Muscle of leg (tissue), 16 donors: ENCODE results near the gene SHLD2. TPM values are rescaled to one million over a fixed set of nuclear protein-coding genes. Genes with fewer than 3 reads are reported as not detected.

Source experiments
- DNase-seq: peaks from one replicate; pipeline ENCODE4 v3.0.0; 2013
- H3K27ac ChIP-seq: one replicate; pipeline ENCODE4 v1.5.1; 2013; ENCODE audit warnings: mild to moderate bottlenecking, low read length, control low read depth
- H3K27me3 ChIP-seq: one replicate; pipeline ENCODE4 v1.6.1; 2013; ENCODE audit warnings: low read length; ENCODE audit not compliant: control insufficient read depth, insufficient read depth
- H3K36me3 ChIP-seq: one replicate; pipeline ENCODE4 v1.6.1; 2013; ENCODE audit warnings: low read length; ENCODE audit not compliant: control insufficient read depth, insufficient read depth
- H3K4me1 ChIP-seq: one replicate; pipeline ENCODE4 v1.6.1; 2013; ENCODE audit warnings: low read length; ENCODE audit not compliant: control insufficient read depth, insufficient read depth
- H3K4me3 ChIP-seq: one replicate; pipeline ENCODE4 v1.5.1; 2013; ENCODE audit warnings: low read length, control low read depth
- H3K9me3 ChIP-seq: replicated peaks from 2 replicates; pipeline ENCODE4 v1.6.1; 2013; ENCODE audit warnings: low read depth, low read length; ENCODE audit not compliant: control insufficient read depth
- WGBS: methylation state at CpG from one replicate; pipeline ENCODE4 v1.1.5; 2013; ENCODE audit warnings: missing lambda C conversion rate; ENCODE audit not compliant: insufficient coverage; 5-methylcytosine and 5-hydroxymethylcytosine counted together
- long read RNA-seq, 11 donors: transcript quantifications; one replicate each; lab custom pipeline, GENCODE V29; 2026
- polyA plus RNA-seq, 8 donors: library from polyadenylated mRNA; unstranded; fragments of 120-200 nt; gene quantifications; one replicate each; pipeline versions ENCODE4 v1.2.1 to v1.2.3, GENCODE V29; 2013; ENCODE audit warnings: inconsistent platforms in 1 of 8, low replicate concordance in 1 of 8; ENCODE audit not compliant: insufficient read length in 8 of 8, insufficient read depth in 1 of 8
- total RNA-seq: library from RNA; stranded (reverse); fragments of 120-200 nt; gene quantifications from one replicate; pipeline ENCODE4 v1.2.4, GENCODE V29; 2013

SHLD2 gene
- 30.9 TPM for total RNA-seq
- polyA plus RNA-seq: 10 to 100 TPM; 17.0 to 25.7 (median 22.0) TPM
- long read RNA-seq, donor 1: 0 reads
- long read RNA-seq, donor 2, partial matches to known transcripts: 0 of 1 reads
- long read RNA-seq, donor 2, other reads (novel, unspliced or antisense): 0 of 1 reads
- long read RNA-seq, donor 3, partial matches to known transcripts: 0 of 2 reads
- long read RNA-seq, donor 3, other reads (novel, unspliced or antisense): 0 of 2 reads
- long read RNA-seq, donor 4: 0 reads
- long read RNA-seq, donor 5, partial matches to known transcripts: 7 of 11 reads
- long read RNA-seq, donor 5, other reads (novel, unspliced or antisense): 0 of 11 reads
- long read RNA-seq, donor 6, partial matches to known transcripts: 7 of 11 reads
- long read RNA-seq, donor 6, other reads (novel, unspliced or antisense): 0 of 11 reads
- long read RNA-seq, donor 7, partial matches to known transcripts: 5 of 10 reads
- long read RNA-seq, donor 7, other reads (novel, unspliced or antisense): 0 of 10 reads
- long read RNA-seq, donor 8, partial matches to known transcripts: 0 of 4 reads
- long read RNA-seq, donor 8, other reads (novel, unspliced or antisense): 0 of 4 reads
- long read RNA-seq, donor 9: 0 reads
- long read RNA-seq, donor 10, partial matches to known transcripts: 6 of 9 reads
- long read RNA-seq, donor 10, other reads (novel, unspliced or antisense): 0 of 9 reads
- long read RNA-seq, donor 11: 0 reads

- Histone ChIP-seq H3K36me3 (peaks cover 4% of the 10 kb centered on the region), H3K27ac (peak within 1 kb of the TSS; percentile 94), H3K4me3 (peak within 1 kb of the TSS; percentile 77), H3K9me3 (no peaks in the 10 kb centered on the region), H3K27me3 (no peaks in the 10 kb centered on the region), H3K4me1 (peaks cover 16% of the 10 kb centered on the region)
- peak; percentile 96 for DNase-seq
- WGBS: under 1% methylated on average over 69 of the region's 111 CpGs
These were observed at the start of gene SHLD2, which contains the start of gene GLUD1 for GRCh38 chr10:87094373-87095235. Gene SHLD2 (plus strand): TSS chr10:87095206. CDS start chr10:87151355, 56,149 bp downstream. Gene GLUD1 (minus strand): TSS chr10:87094843. CDS start chr10:87094769, 74 bp downstream.

GRCh38 chr10:87045434-87045938, 49.5 kb upstream of the SHLD2 start:
- Histone ChIP-seq H3K9me3 (no peaks in the 10 kb centered on the region), H3K4me3 (no peak overlapping the region), H3K27me3 (no peaks in the 10 kb centered on the region), H3K4me1 (no peaks in the 10 kb centered on the region), H3K36me3 (peaks cover 19% of the 10 kb centered on the region), H3K27ac (no peak overlapping the region)
- DNase-seq: no peak
- WGBS: no CpG with 5 or more reads among the region's 6 CpGs

- Histone ChIP-seq H3K4me3 (no peak overlapping the region), H3K36me3 (peaks cover 53% of the 10 kb centered on the region), H3K27me3 (no peaks in the 10 kb centered on the region), H3K27ac (no peak overlapping the region), H3K4me1 (no peaks in the 10 kb centered on the region), H3K9me3 (no peaks in the 10 kb centered on the region)
- peak; percentile 80 for DNase-seq
- WGBS: 87% methylated on average over 3 of the region's 3 CpGs
These were observed 41.9 kb upstream of the SHLD2 start for GRCh38 chr10:87053111-87053510.

- H3K4me3 ChIP-seq: no peak overlapping the region
- no peak for DNase-seq
- H3K4me1 ChIP-seq: no peaks in the 10 kb centered on the region
- no CpG with 5 or more reads among the region's 7 CpGs for WGBS
- peaks cover 49% of the 10 kb centered on the region for H3K36me3 ChIP-seq
- H3K9me3 ChIP-seq: no peaks in the 10 kb centered on the region
- H3K27me3 ChIP-seq: no peaks in the 10 kb centered on the region
- H3K27ac ChIP-seq: no peak overlapping the region
These were observed 41.3 kb upstream of the SHLD2 start for GRCh38 chr10:87053577-87054181.

- H3K27ac ChIP-seq: peak overlapping the region; percentile 1
- WGBS: 74% methylated on average over 7 of the region's 7 CpGs
These were observed 40.4 kb upstream of the SHLD2 start for GRCh38 chr10:87054373-87055295.

GRCh38 chr10:87058171-87058570, 36.8 kb upstream of the SHLD2 start:
- H3K4me1 ChIP-seq: no peaks in the 10 kb centered on the region
- no peaks in the 10 kb centered on the region for H3K9me3 ChIP-seq
- no peak overlapping the region for H3K27ac ChIP-seq
- DNase-seq: peak; percentile 40
- H3K4me3 ChIP-seq: no peak overlapping the region
- H3K36me3 ChIP-seq: peaks cover 49% of the 10 kb centered on the region
- WGBS: no CpG with 5 or more reads among the region's 1 CpG
- H3K27me3 ChIP-seq: no peaks in the 10 kb centered on the region

More at GRCh38 chr10:87054373-87055295, 40.4 kb upstream of the SHLD2 start:
- Histone ChIP-seq H3K27me3 (no peaks in the 10 kb centered on the region), H3K36me3 (peaks cover 51% of the 10 kb centered on the region), H3K4me3 (no peak overlapping the region), H3K4me1 (no peaks in the 10 kb centered on the region), H3K9me3 (no peaks in the 10 kb centered on the region)
- DNase-seq: peak; percentile 74

GRCh38 chr10:87059401-87059800, 35.6 kb upstream of the SHLD2 start:
- H3K27me3 ChIP-seq: no peaks in the 10 kb centered on the region
- H3K9me3 ChIP-seq: no peaks in the 10 kb centered on the region
- H3K4me1 ChIP-seq: no peaks in the 10 kb centered on the region
- H3K4me3 ChIP-seq: no peak overlapping the region
- H3K36me3 ChIP-seq: peaks cover 51% of the 10 kb centered on the region
- no CpG with 5 or more reads among the region's 1 CpG for WGBS
- no peak for DNase-seq
- no peak overlapping the region for H3K27ac ChIP-seq

- no peak for DNase-seq
- Histone ChIP-seq H3K36me3 (peaks cover 44% of the 10 kb centered on the region), H3K9me3 (no peaks in the 10 kb centered on the region), H3K4me1 (no peaks in the 10 kb centered on the region), H3K4me3 (no peak overlapping the region), H3K27ac (no peak overlapping the region), H3K27me3 (no peaks in the 10 kb centered on the region)
- WGBS: 83% methylated on average over 1 of the region's 6 CpGs
These were observed 34.6 kb upstream of the SHLD2 start for GRCh38 chr10:87060280-87060928.
